SK-N-SH treated with all-trans-retinoic acid at 6 μM for 48 hours (cell line): ENCODE data around the gene DDX3X.

Experiments
- ATAC-seq: fragments of 200-7000 bp; cut with Tn5 transposase; 3 replicates; pipeline ENCODE4 v1.9.1; 2020; ENCODE audit warnings: mild to moderate bottlenecking, moderate library complexity
- ARNTL ChIP-seq: fragments of 450-650 bp; formaldehyde crosslinking; IDR thresholded peaks from 2 replicates; pipeline ENCODE4 v1.5.0; 2020; ENCODE audit warnings: low read depth, mild to moderate bottlenecking, moderate library complexity, borderline replicate concordance
- BACH2 ChIP-seq: fragments of 250-450 bp; sonication (Bioruptor Pico); IDR thresholded peaks from 2 replicates; pipeline ENCODE4 v1.9.0; 2021; ENCODE audit warnings: mild to moderate bottlenecking, borderline replicate concordance
- CREB5 ChIP-seq: fragments of 250-450 bp; sonication (Bioruptor Pico); IDR thresholded peaks from 2 replicates; pipeline ENCODE4 v1.5.1; 2020; ENCODE audit warnings: low read depth, mild to moderate bottlenecking, moderate library complexity
- CSDC2 ChIP-seq: fragments of 250-450 bp; sonication (Bioruptor Pico); IDR thresholded peaks from 2 replicates; pipeline ENCODE4 v1.5.0; 2020; ENCODE audit warnings: mild to moderate bottlenecking, moderate library complexity
- ESRRG ChIP-seq: fragments of 250-450 bp; sonication (Bioruptor Pico); IDR thresholded peaks from 2 replicates; pipeline ENCODE4 v1.6.1; 2021; ENCODE audit warnings: mild to moderate bottlenecking
- GLIS3 ChIP-seq: fragments of 250-450 bp; sonication (Bioruptor Pico); IDR thresholded peaks from 2 replicates; pipeline ENCODE4 v1.5.0; 2020; ENCODE audit warnings: mild to moderate bottlenecking, moderate library complexity
- PPARA ChIP-seq: fragments of 250-450 bp; sonication (Bioruptor Pico); IDR thresholded peaks from 2 replicates; pipeline ENCODE4 v1.5.0; 2020; ENCODE audit warnings: mild to moderate bottlenecking, borderline replicate concordance
- RARB ChIP-seq: fragments of 250-450 bp; sonication (Bioruptor Pico); IDR thresholded peaks from 2 replicates; pipeline ENCODE4 v1.8.0; 2021; ENCODE audit warnings: mild to moderate bottlenecking, moderate library complexity
- SNAI2 ChIP-seq: fragments of 250-450 bp; sonication (Bioruptor Pico); IDR thresholded peaks from 2 replicates; pipeline ENCODE4 v1.5.0; 2020; ENCODE audit warnings: mild to moderate bottlenecking, moderate library complexity
- TOX ChIP-seq: fragments of 250-450 bp; sonication (Bioruptor Pico); IDR thresholded peaks from 2 replicates; pipeline ENCODE4 v1.8.0; 2021; ENCODE audit warnings: mild to moderate bottlenecking, moderate library complexity, borderline replicate concordance
- TSHZ2 ChIP-seq: fragments of 250-450 bp; sonication (Bioruptor Pico); IDR thresholded peaks from 2 replicates; pipeline ENCODE4 v1.5.0; 2020; ENCODE audit warnings: mild to moderate bottlenecking, moderate library complexity
- ZFP3 ChIP-seq: fragments of 250-450 bp; sonication (Bioruptor Pico); IDR thresholded peaks from 2 replicates; pipeline ENCODE4 v1.5.0; 2020; ENCODE audit warnings: mild to moderate bottlenecking, moderate library complexity
- ZFP30 ChIP-seq: fragments of 450-650 bp; formaldehyde crosslinking; IDR thresholded peaks from 2 replicates; pipeline ENCODE4 v1.5.0; 2022; ENCODE audit warnings: mild to moderate bottlenecking, moderate library complexity
- ZNF565 ChIP-seq: fragments of 450-650 bp; formaldehyde crosslinking; conservative IDR thresholded peaks from 2 replicates; pipeline ENCODE4 v1.5.0; 2020; ENCODE audit warnings: low read depth, mild to moderate bottlenecking, moderate library complexity
- ZNF70 ChIP-seq: fragments of 450-650 bp; formaldehyde crosslinking; IDR thresholded peaks from 2 replicates; pipeline ENCODE4 v1.5.0; 2020; ENCODE audit warnings: mild to moderate bottlenecking, moderate library complexity
- ZNF8 ChIP-seq: fragments of 450-650 bp; formaldehyde crosslinking; IDR thresholded peaks from 2 replicates; pipeline ENCODE4 v1.5.0; 2020; ENCODE audit warnings: mild to moderate bottlenecking, moderate library complexity
- TF ChIP-seq, protein P1 (sequence below): fragments of 250-450 bp; sonication (Bioruptor Pico); IDR thresholded peaks from 2 replicates; pipeline ENCODE4 v1.8.0; 2020; ENCODE audit warnings: mild to moderate bottlenecking, moderate library complexity, borderline replicate concordance
- TF ChIP-seq, protein P2 (sequence below): fragments of 250-450 bp; sonication (Bioruptor Pico); IDR thresholded peaks from 2 replicates; pipeline ENCODE4 v1.5.1; 2021; ENCODE audit warnings: mild to moderate bottlenecking, moderate library complexity
- TF ChIP-seq, protein P3 (sequence below): fragments of 250-450 bp; sonication (Bioruptor Pico); IDR thresholded peaks from 2 replicates; pipeline ENCODE4 v1.8.0; 2021; ENCODE audit warnings: low read depth, mild to moderate bottlenecking, moderate library complexity, borderline replicate concordance

The DDX3X gene

GRCh38 chrX:41344053-41344452 is 10.1 kb downstream of the DDX3X start:
- TF ChIP-seq GLIS3 (no peak), ARNTL (no peak), ZNF565 (CRISPR knock-in tag) (no peak), ZFP30 (CRISPR knock-in tag) (no peak), ESRRG (CRISPR knock-in tag) (no peak), CREB5 (CRISPR knock-in tag) (no peak), RARB (CRISPR knock-in tag) (no peak), SNAI2 (CRISPR knock-in tag) (no peak), ZFP3 (CRISPR knock-in tag) (no peak), BACH2 (CRISPR knock-in tag) (no peak)
- TF ChIP-seq, protein P1, sequence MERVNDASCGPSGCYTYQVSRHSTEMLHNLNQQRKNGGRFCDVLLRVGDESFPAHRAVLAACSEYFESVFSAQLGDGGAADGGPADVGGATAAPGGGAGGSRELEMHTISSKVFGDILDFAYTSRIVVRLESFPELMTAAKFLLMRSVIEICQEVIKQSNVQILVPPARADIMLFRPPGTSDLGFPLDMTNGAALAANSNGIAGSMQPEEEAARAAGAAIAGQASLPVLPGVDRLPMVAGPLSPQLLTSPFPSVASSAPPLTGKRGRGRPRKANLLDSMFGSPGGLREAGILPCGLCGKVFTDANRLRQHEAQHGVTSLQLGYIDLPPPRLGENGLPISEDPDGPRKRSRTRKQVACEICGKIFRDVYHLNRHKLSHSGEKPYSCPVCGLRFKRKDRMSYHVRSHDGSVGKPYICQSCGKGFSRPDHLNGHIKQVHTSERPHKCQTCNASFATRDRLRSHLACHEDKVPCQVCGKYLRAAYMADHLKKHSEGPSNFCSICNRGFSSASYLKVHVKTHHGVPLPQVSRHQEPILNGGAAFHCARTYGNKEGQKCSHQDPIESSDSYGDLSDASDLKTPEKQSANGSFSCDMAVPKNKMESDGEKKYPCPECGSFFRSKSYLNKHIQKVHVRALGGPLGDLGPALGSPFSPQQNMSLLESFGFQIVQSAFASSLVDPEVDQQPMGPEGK = no peak
- TF ChIP-seq, protein P2, sequence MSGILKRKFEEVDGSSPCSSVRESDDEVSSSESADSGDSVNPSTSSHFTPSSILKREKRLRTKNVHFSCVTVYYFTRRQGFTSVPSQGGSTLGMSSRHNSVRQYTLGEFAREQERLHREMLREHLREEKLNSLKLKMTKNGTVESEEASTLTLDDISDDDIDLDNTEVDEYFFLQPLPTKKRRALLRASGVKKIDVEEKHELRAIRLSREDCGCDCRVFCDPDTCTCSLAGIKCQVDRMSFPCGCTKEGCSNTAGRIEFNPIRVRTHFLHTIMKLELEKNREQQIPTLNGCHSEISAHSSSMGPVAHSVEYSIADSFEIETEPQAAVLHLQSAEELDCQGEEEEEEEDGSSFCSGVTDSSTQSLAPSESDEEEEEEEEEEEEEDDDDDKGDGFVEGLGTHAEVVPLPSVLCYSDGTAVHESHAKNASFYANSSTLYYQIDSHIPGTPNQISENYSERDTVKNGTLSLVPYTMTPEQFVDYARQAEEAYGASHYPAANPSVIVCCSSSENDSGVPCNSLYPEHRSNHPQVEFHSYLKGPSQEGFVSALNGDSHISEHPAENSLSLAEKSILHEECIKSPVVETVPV (CRISPR knock-in tag) = no peak
- ATAC-seq = no peak

DNA sequence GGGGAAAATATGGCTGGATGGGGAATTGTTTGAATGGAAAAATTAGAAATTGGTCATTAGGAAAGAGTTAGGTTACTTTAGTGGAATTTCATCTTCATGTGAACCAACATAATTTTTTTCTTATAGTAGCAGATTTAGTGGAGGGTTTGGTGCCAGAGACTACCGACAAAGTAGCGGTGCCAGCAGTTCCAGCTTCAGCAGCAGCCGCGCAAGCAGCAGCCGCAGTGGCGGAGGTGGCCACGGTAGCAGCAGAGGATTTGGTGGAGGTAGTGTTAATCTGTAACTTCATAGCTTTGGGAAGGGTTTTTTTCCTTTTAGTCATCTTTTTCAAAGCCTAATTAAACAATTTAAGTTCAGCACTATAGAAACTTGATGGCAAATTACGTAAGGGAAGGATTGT is 13.2 kb downstream of the DDX3X start:
- no peak for ATAC-seq
- TF ChIP-seq GLIS3 (no peak), CSDC2 (CRISPR knock-in tag) (no peak), ZNF8 (no peak), CREB5 (CRISPR knock-in tag) (no peak), TSHZ2 (CRISPR knock-in tag) (no peak), BACH2 (CRISPR knock-in tag) (no peak), PPARA (CRISPR knock-in tag) (no peak), RARB (CRISPR knock-in tag) (no peak), SNAI2 (CRISPR knock-in tag) (no peak), ZNF70 (CRISPR knock-in tag) (no peak), ZFP30 (CRISPR knock-in tag) (no peak), ZFP3 (CRISPR knock-in tag) (no peak), ESRRG (CRISPR knock-in tag) (no peak), TOX (CRISPR knock-in tag) (no peak), ZNF565 (CRISPR knock-in tag) (no peak), ARNTL (no peak)
- TF ChIP-seq, protein P2 (CRISPR knock-in tag) = no peak
- TF ChIP-seq, protein P3, sequence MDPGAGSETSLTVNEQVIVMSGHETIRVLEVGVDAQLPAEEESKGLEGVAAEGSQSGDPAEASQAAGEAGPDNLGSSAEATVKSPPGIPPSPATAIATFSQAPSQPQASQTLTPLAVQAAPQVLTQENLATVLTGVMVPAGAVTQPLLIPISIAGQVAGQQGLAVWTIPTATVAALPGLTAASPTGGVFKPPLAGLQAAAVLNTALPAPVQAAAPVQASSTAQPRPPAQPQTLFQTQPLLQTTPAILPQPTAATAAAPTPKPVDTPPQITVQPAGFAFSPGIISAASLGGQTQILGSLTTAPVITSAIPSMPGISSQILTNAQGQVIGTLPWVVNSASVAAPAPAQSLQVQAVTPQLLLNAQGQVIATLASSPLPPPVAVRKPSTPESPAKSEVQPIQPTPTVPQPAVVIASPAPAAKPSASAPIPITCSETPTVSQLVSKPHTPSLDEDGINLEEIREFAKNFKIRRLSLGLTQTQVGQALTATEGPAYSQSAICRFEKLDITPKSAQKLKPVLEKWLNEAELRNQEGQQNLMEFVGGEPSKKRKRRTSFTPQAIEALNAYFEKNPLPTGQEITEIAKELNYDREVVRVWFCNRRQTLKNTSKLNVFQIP (CRISPR knock-in tag) = no peak
